Measurements from ENCODE around the gene PDZD7. TPM values are rescaled to one million over a fixed set of nuclear protein-coding genes. Genes with fewer than 3 reads are reported as not detected.
A peak's percentile ranks its signal among the peaks of the same experiment; 100 is the strongest.

PDZD7 gene
- total and polyA plus RNA-seq, 4 donors = 0.06 to 0.09 (median 0.07) TPM; not detected in 1

- TF ChIP-seq NR2F2 (IDR thresholded peaks at IDR 0.05) (peak; percentile 53), RXRA (IDR thresholded peaks at IDR 0.05) (peak; percentile 86 to 87), TAF1 (conservative IDR thresholded peaks at IDR 0.05) (no peak), HNF4G (IDR thresholded peaks at IDR 0.05) (peak; percentile 64), MAX (IDR thresholded peaks at IDR 0.05) (no peak), FOXA1 (IDR thresholded peaks at IDR 0.05) (no peak), RAD21 (IDR thresholded peaks at IDR 0.05) (no peak), GABPA (IDR thresholded peaks at IDR 0.05 in 1 of 2, conservative IDR thresholded peaks at IDR 0.05 in 1 of 2) (no peak), FOXA2 (IDR thresholded peaks at IDR 0.05) (no peak), ATF3 (IDR thresholded peaks at IDR 0.05) (no peak), HNF4A (conservative IDR thresholded peaks at IDR 0.05) (peak; percentile 91 to 94), ZBTB33 (IDR thresholded peaks at IDR 0.05) (no peak), EGR1 (IDR thresholded peaks at IDR 0.05; ENCODE audit: low read depth in 2 of 2) (no peak), SP1 (IDR thresholded peaks at IDR 0.05) (peak; percentile 60), JUND (IDR thresholded peaks at IDR 0.05) (no peak), CTCF (IDR thresholded peaks at IDR 0.05; ENCODE audit: low read depth, low read length, missing input control) (no peak), YY1 (IDR thresholded peaks at IDR 0.05) (no peak)
- TF ChIP-seq, protein P1, sequence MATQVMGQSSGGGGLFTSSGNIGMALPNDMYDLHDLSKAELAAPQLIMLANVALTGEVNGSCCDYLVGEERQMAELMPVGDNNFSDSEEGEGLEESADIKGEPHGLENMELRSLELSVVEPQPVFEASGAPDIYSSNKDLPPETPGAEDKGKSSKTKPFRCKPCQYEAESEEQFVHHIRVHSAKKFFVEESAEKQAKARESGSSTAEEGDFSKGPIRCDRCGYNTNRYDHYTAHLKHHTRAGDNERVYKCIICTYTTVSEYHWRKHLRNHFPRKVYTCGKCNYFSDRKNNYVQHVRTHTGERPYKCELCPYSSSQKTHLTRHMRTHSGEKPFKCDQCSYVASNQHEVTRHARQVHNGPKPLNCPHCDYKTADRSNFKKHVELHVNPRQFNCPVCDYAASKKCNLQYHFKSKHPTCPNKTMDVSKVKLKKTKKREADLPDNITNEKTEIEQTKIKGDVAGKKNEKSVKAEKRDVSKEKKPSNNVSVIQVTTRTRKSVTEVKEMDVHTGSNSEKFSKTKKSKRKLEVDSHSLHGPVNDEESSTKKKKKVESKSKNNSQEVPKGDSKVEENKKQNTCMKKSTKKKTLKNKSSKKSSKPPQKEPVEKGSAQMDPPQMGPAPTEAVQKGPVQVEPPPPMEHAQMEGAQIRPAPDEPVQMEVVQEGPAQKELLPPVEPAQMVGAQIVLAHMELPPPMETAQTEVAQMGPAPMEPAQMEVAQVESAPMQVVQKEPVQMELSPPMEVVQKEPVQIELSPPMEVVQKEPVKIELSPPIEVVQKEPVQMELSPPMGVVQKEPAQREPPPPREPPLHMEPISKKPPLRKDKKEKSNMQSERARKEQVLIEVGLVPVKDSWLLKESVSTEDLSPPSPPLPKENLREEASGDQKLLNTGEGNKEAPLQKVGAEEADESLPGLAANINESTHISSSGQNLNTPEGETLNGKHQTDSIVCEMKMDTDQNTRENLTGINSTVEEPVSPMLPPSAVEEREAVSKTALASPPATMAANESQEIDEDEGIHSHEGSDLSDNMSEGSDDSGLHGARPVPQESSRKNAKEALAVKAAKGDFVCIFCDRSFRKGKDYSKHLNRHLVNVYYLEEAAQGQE (IDR thresholded peaks at IDR 0.05) = no peak
- Histone ChIP-seq H3K4me3 (ENCODE audit: low read depth in 1 of 3, low read length in 3 of 3) (peak overlapping the region; percentile 64 to 86 (median 77)), H3K9ac (ENCODE audit: low read depth in 1 of 2, low read length in 2 of 2) (peak overlapping the region in 1 of 2 donors; percentile 18), H3K27me3 (ENCODE audit: control insufficient read depth in 4 of 4, insufficient read depth in 4 of 4, low read length in 3 of 4) (no peaks in the 10 kb centered on the region), H3K36me3 (ENCODE audit: control insufficient read depth in 4 of 4, insufficient read depth in 3 of 4, low read depth in 1 of 4, low read length in 3 of 4) (peaks cover 0 to 8% (median 1%) of the 10 kb centered on the region in 4 donors), H3K27ac (ENCODE audit: low read depth in 1 of 2, low read length in 2 of 2) (peak overlapping the region; percentile 0 to 65), H3K9me3 (ENCODE audit: control insufficient read depth in 4 of 4, low read length in 3 of 4) (no peaks in the 10 kb centered on the region), H3K4me1 (ENCODE audit: control insufficient read depth in 4 of 4, insufficient read depth in 4 of 4, low read length in 3 of 4) (peaks cover 17 to 51% (median 39%) of the 10 kb centered on the region in 4 donors)
- DNase-seq (ENCODE audit: low spot score) = peak; percentile 79
- 21% methylated on average over 13 of the region's 13 CpGs for WGBS
These were observed 60.6 kb downstream of the PDZD7 start for GRCh38 chr10:100970076-100970913.
